Measurements from ENCODE around the gene FEZF2. TPM values are rescaled to one million over a fixed set of nuclear protein-coding genes. Genes with fewer than 3 reads are reported as not detected.

Gene FEZF2
- total and polyA plus RNA-seq, 8 donors, result not detected

DNA sequence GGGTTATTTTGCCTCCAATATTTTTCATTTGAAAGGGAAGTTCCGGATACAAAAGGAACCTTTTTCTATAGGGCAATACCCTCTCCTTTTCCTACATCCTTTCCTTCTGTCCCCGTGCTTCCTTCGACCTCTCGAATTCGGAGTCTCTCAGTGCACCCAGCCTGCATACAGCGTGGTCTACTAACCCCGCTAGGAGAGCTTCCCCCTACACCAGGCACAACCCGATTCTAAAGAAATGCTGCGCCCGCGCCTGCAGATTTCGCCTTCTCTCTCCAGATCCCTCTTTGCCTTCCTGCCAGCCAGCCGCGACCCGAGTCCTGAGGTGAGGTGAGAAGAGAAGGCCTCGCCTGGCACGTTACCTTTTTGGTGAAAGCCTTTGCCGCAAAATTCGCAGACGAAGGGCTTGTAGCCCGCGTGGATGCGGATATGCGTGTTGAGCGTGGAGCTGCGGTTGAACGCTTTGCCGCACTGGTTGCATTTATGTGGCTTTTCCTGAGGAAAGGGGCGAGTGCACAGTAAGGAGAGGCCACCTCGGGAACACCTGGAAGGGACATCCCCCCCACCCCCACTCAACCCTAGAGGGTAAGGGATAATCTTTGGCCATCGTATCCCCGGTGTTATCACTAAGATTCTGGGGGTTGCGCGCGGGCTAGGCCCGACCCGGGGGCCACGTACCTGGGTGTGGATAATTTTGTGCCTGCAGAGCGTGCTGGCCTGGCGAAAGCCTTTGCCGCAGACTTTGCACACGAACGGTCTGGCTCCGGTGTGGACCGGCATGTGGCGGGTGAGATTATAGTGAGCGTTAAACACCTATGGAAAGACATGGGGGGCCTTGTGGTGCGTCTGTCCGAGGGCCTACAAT is 2.3 kb downstream of the FEZF2 start:
- Histone ChIP-seq H3K4me1 (peaks cover 0 to 31% of the 10 kb centered on the region in 2 donors), H3K4me3 (no peak overlapping the region), H3K36me3 (no peaks in the 10 kb centered on the region), H3K27me3 (peaks cover 99 to 100% of the 10 kb centered on the region in 2 donors), H3K9me3 (no peaks in the 10 kb centered on the region), H3K27ac (no peak overlapping the region)
- TF ChIP-seq, protein P1, sequence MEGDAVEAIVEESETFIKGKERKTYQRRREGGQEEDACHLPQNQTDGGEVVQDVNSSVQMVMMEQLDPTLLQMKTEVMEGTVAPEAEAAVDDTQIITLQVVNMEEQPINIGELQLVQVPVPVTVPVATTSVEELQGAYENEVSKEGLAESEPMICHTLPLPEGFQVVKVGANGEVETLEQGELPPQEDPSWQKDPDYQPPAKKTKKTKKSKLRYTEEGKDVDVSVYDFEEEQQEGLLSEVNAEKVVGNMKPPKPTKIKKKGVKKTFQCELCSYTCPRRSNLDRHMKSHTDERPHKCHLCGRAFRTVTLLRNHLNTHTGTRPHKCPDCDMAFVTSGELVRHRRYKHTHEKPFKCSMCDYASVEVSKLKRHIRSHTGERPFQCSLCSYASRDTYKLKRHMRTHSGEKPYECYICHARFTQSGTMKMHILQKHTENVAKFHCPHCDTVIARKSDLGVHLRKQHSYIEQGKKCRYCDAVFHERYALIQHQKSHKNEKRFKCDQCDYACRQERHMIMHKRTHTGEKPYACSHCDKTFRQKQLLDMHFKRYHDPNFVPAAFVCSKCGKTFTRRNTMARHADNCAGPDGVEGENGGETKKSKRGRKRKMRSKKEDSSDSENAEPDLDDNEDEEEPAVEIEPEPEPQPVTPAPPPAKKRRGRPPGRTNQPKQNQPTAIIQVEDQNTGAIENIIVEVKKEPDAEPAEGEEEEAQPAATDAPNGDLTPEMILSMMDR (IDR thresholded peaks at IDR 0.05), result no peak
- ATAC-seq (no peak), DNase-seq (peak in 1 of 4 donors; percentile 66)
- intact Hi-C loops (cut with DNase I), result no loop called here

DNA sequence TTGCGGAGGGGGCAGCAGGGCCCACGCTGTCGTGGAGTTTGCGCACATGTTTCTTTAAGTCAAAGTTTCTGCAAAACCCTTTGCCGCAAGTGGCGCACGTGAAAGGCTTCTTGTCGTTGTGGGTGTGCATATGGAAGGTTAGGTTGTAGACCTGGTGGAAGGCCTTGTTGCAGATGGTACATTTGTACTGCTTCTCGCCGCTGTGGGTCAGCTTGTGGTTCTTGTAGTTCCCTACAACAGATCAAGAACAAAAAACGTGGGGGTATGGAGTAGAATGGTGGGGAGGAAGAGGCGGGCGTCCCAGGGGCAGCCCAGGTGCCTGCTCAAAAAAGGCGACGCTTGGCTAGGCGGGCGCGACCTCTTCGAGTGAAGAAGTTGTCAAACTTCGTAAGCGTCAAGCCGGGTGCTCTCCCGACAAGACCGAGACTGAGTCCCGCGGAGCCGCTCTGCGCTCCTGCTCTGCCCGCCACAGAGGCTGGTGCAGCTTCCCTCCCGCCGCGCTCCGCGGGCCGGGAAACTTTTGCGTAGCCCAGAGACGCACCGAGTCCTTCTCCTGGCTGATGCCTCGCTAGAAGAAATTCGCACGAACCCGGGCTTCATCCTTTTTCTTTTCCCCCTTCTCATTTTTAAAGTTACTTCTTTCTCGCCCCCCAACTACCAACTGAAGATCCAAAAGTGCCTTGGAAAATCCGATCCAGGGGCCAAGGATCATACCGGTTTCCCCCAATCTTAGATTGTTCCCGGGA is 3.1 kb downstream of the FEZF2 start:
- Histone ChIP-seq H3K9me3 (no peaks in the 10 kb centered on the region), H3K27ac (no peak overlapping the region), H3K4me1 (peaks cover 0 to 31% of the 10 kb centered on the region in 2 donors), H3K27me3 (peaks cover 99 to 100% of the 10 kb centered on the region in 2 donors), H3K4me3 (no peak overlapping the region), H3K36me3 (no peaks in the 10 kb centered on the region)
- TF ChIP-seq, protein P1 (IDR thresholded peaks at IDR 0.05), result no peak
- ATAC-seq, result no peak
- peak in 1 of 4 donors; percentile 76 for DNase-seq
- intact Hi-C loops (cut with DNase I), result no loop called here

DNA sequence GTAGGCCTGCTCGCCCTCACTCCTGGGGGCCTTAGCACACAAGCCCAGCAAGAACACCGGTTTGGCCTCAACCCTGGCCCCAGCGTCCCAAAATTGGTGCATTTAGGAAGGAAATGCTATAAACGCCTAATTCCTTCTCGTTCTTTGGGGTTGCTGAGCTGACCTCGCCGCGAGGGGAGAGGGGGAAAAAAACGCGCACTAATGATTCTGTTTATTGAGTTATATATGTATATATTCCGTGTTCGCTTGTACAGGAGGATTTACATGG is 3.9 kb downstream of the FEZF2 start:
- ATAC-seq (no peak), DNase-seq (peak in 1 of 4 donors; percentile 34)
- Histone ChIP-seq H3K4me1 (peaks cover 0 to 31% of the 10 kb centered on the region in 2 donors), H3K36me3 (no peaks in the 10 kb centered on the region), H3K9me3 (no peaks in the 10 kb centered on the region), H3K27ac (no peak overlapping the region), H3K4me3 (no peak overlapping the region), H3K27me3 (peaks cover 95 to 100% of the 10 kb centered on the region in 2 donors)
- intact Hi-C loops (cut with DNase I), result no loop called here
- TF ChIP-seq, protein P1 (IDR thresholded peaks at IDR 0.05), result no peak

DNA sequence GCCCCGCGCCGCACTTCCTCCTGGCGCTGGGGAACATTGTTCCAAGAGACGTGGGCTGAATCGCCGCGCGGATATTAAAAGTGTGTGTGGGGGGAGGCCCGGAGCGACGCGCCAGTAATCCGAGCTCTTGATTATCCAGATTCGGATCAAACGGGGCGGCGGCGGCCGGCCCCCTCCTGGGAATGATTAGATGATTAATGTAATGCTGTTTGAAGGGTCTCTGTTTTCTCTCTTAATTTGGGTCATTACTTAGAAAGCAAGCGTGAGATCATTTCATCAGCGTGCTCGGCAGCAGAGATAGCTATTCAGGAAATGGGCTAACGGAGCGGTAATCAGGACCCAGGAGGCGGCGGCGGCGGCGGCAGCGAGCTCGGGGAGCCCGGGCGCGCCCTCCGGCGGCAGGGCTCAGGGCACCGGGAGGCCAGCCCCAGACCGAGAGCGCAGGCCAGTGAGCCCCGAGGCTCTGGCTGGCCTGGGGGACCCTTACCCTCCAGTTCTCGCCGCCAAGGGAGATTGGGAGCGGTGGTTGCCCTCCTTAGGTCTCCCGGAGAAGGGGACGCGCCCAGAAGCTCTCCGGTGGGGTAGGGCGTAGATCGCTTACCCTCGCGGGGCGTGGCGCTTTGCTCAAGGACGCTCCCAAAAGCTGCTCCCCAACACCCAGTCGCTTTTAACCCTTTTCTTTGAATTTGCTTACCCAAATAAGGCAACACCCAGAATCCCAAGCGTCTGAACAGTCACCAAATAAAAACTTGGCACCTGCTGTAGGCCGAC is 4.5 kb downstream of the FEZF2 start:
- Histone ChIP-seq H3K36me3 (no peaks in the 10 kb centered on the region), H3K4me1 (peaks cover 0 to 29% of the 10 kb centered on the region in 2 donors), H3K4me3 (no peak overlapping the region), H3K9me3 (no peaks in the 10 kb centered on the region), H3K27ac (no peak overlapping the region), H3K27me3 (peaks cover 89 to 96% of the 10 kb centered on the region in 2 donors)
- peak in 1 of 4 donors; percentile 74 for DNase-seq
- TF ChIP-seq, protein P1 (IDR thresholded peaks at IDR 0.05), result no peak
- peak; percentile 66 for ATAC-seq
- intact Hi-C loops (cut with DNase I), result no loop called here
